CD4-positive, alpha-beta T cell treated with Interleukin-12 subunit alpha and Interleukin-12 subunit beta, for 1 hour (primary cell): ENCODE measurements around the gene CCDC150.
"Not testable (repeated sequence)": the region's sequence is repeated elsewhere in the genome, so short reads cannot be mapped to it uniquely, and the experiment has no call there.

Experiments used
- DNase-seq: peaks from one replicate; pipeline ENCODE4 v3.0.0-alpha.2; 2020

CCDC150 gene

DNA sequence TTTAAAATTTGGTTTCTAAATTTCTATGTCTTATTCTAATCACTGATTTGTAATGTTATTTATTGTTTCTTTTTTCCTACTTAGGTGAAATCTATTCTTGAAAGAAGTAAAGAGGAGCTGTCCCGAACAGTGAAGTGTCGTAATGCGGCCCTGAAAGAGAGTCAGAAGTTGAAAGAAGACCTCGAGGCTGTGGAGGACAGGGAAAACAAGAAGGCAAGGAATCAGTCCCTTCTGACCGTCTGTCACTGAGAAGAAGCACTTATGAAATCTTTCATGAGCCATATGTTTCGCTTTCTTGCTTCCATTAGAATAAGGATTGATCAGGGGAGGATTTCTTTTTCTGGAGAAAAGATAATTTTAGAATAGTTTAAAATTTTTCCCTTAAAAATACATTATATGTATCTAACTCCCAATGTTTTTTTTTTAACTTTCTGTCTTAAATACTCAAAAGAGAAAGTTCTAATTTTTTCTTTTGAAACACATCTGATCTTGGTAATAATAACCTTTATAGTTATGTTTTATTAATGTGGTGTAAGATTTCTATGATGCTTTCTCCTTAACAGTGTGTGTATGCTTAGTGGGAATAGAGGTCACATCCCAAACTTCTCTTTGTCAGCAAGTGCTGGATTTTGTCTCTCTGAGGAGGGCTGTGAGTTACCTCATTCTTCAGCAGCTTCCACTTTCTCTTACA is 79.0 kb downstream of the CCDC150 start:
- no peak for DNase-seq

- DNase-seq = no peak
Observed at GRCh38 chr2:196719110-196719872, 79.8 kb downstream of the CCDC150 start.

GRCh38 chr2:196723571-196723970 is 84.1 kb downstream of the CCDC150 start:
- DNase-seq = no peak

GRCh38 chr2:196725218-196725617 is 85.7 kb downstream of the CCDC150 start:
- DNase-seq = no peak

- DNase-seq = peak; percentile 3
Observed at GRCh38 chr2:196725882-196726281, 86.4 kb downstream of the CCDC150 start.

- no peak for DNase-seq
Observed at GRCh38 chr2:196729418-196729817, 89.9 kb downstream of the CCDC150 start.

DNA sequence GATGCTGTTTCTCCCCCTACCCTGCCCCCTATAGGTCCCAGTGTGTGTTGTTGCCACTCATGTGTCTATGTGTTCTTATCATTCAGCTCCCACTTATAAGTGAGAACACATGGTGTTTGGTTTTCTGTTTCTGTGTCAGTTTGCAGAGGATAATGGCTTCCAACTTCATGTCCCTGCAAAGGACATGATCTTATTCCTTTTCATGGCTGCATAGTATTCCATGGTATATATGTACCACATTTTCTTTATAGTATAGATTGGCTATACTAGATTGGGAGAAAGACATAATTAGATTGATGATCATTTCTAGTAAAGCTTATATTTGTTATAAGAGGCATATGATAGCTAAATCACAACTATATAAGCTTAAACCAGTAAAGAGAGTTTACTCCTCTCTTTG is 97.1 kb downstream of the CCDC150 start:
- not testable (repeated sequence) for DNase-seq

GRCh38 chr2:196737046-196737445 is 97.5 kb downstream of the CCDC150 start:
- no peak for DNase-seq

GRCh38 chr2:196739031-196739430 is 99.5 kb downstream of the CCDC150 start:
- no peak for DNase-seq

DNA sequence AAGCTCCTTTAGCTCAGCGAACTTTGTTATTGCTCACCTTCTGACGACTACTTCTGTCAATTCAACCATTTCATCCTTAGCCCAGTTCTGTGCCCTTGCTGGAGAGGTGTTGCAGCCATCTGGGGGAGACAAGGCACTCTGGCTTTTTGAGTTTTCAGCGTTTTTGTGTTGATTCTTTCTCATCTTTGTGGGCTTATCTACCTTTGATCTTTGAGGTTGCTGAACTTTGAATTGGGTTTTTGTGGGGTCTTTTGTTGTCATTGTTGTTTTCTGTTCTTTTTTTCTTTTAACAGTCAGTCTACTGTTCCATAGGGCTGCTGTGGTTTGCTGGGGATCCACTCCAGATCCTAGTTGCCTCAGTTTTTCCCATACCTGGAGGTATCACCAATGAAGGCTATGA is 102.7 kb downstream of the CCDC150 start:
- DNase-seq = no peak

DNA sequence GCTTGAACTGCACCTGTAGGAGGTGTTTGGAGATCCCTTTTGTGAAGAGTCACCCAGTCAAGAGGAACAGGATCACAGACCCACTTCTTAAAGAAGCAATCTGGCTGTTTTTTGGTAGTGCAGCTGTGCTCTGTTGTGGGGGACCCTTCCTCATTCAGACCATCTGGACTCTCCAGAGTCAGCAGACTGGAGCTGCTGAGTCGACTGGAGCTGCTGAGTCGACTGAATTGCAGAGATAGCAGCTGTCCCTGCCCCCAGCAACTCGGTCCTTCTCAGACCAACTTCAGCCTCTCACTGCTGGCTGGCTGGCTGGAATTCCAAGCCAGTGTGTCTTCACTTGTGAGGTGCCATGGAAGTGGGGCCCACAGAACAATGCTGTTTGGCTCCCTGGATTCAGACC is 103.2 kb downstream of the CCDC150 start:
- no peak for DNase-seq

GRCh38 chr2:196743165-196743564 is 103.7 kb downstream of the CCDC150 start:
- DNase-seq = no peak

DNA sequence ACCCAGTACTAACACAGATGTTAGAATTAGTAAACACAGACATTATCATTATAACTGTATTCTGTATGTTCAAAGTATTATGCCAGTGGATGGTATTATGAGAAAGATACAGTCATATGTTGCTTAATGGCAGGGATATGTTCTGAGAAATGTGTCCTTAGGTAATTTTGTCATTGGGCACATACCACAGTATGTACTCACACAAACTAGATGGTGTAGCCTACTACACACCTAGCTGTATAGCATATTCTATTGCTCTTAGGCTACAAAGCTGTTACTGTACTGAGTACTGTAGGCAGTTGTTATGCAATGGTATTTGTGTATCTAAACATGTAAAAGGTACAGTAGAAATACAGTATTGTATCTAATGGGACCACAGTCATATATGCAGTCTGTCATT is 106.2 kb downstream of the CCDC150 start:
- no peak for DNase-seq

DNA sequence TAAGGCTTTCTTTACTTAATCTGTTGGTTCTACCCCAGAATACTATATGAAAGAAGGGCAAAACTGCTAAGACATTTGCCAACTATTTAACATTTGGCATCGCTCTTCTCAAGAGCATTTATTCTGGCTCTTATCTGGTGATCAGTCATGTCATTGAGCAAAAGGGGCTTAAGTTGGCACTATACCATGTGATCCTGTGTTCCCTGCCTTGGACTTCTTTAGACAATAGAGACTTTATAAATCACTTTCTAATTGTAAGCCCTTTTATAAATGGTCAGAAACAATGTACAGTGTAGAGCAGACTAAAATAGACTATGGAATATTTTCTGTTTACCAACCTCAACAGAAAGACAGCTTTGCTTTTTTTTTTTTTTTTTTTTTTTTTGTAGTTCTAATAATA is 107.9 kb downstream of the CCDC150 start:
- no peak for DNase-seq

- no peak for DNase-seq
Observed at GRCh38 chr2:196748123-196748522, 108.6 kb downstream of the CCDC150 start.

GRCh38 chr2:196750291-196750923 is 110.9 kb downstream of the CCDC150 start:
- no peak for DNase-seq

DNA sequence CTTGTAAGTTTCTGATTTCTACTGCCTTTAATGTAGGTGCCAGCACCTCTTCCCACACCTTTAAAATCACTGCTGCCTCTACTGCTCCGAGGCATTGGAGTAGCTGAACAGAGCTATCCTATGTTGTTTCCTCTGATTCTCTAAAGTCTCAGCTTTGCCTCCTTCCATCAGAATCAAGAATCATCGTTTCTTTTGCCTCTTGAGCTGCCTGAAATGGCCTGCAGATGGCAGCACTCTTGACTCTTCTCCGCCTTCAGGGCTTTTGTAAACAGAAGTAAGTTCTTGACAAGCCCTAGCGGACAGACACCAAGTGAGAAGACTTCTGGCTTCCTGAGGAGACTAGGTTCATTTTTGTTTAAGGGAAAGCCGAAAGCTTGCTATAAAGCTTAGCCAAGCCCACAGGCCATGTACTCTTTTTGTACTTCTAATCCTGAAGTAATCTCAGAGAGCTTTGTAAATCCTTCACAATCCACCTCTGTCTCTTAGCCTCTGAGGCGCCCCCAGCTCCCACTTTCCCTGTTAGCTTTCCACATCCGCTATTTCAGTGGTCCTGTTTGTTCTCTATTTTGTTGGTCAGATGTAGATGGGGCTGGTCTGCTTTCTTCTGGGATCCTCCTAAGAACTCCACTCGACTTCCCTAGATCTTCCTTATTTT is 111.6 kb downstream of the CCDC150 start:
- peak; percentile 62 for DNase-seq

GRCh38 chr2:196758474-196759377 is 119.2 kb downstream of the CCDC150 start:
- no peak for DNase-seq

DNA sequence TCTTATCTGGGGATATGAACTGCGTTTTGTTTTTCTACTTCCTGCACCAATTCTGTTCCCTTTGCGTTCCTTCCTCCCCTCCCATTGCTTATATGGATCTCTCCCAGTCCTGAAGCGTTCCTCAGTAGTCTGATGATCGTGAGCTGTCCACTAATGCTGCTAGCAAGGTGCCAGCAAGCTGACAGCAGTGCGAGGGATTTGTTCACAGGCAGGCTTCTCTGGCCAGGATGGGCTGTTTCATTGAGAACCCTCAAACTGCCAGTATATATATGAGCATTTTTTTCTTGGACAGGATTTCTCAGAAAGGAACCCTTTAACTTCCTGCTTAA is 119.8 kb downstream of the CCDC150 start:
- no peak for DNase-seq

- no peak for DNase-seq
Observed at GRCh38 chr2:196767101-196767500, 127.6 kb downstream of the CCDC150 start.
